ENCODE measurements around the gene IGFBP2.
"Not testable (repeated sequence)": the region's sequence is repeated elsewhere in the genome, so short reads cannot be mapped to it uniquely, and the experiment has no call there.

The IGFBP2 gene

GRCh38 chr2:216632952-216633615 lies at the start of gene IGFBP2:
IGFBP2 (plus strand) TSS chr2:216633420; CDS start chr2:216633524, 104 bp downstream.
- no peak for FAIRE-seq

GRCh38 chr2:216583606-216584005 lies 49.6 kb upstream of the IGFBP2 start:
- FAIRE-seq: no peak

- no peak for FAIRE-seq
These were observed 49.1 kb upstream of the IGFBP2 start for GRCh38 chr2:216584112-216584511.

GRCh38 chr2:216585441-216585840 lies 47.8 kb upstream of the IGFBP2 start:
- FAIRE-seq: no peak

- FAIRE-seq: no peak
These were observed 44.1 kb upstream of the IGFBP2 start for GRCh38 chr2:216588861-216589710.

- FAIRE-seq: no peak
These were observed 43.4 kb upstream of the IGFBP2 start for GRCh38 chr2:216589791-216590190.

- FAIRE-seq: no peak
These were observed 42.4 kb upstream of the IGFBP2 start for GRCh38 chr2:216590780-216591179.

- FAIRE-seq: no peak
These were observed 41.7 kb upstream of the IGFBP2 start for GRCh38 chr2:216591480-216591879.

GRCh38 chr2:216594081-216594480 lies 39.1 kb upstream of the IGFBP2 start:
- no peak for FAIRE-seq

GRCh38 chr2:216596236-216596979 lies 36.8 kb upstream of the IGFBP2 start:
- FAIRE-seq: no peak

GRCh38 chr2:216596980-216597509 lies 36.2 kb upstream of the IGFBP2 start:
- FAIRE-seq: no peak

- not testable (repeated sequence) for FAIRE-seq
These were observed 35.4 kb upstream of the IGFBP2 start for GRCh38 chr2:216597825-216598224.

- FAIRE-seq: no peak
These were observed 31.4 kb upstream of the IGFBP2 start for GRCh38 chr2:216601632-216602409.

GRCh38 chr2:216603010-216603883 lies 30.0 kb upstream of the IGFBP2 start:
- no peak for FAIRE-seq

- no peak for FAIRE-seq
These were observed 29.4 kb upstream of the IGFBP2 start for GRCh38 chr2:216603884-216604245.

- FAIRE-seq: no peak
These were observed 28.8 kb upstream of the IGFBP2 start for GRCh38 chr2:216604458-216604857.

- FAIRE-seq: no peak
These were observed 26.5 kb upstream of the IGFBP2 start for GRCh38 chr2:216606551-216607276.

- no peak for FAIRE-seq
These were observed 26.0 kb upstream of the IGFBP2 start for GRCh38 chr2:216607277-216607560.

- no peak for FAIRE-seq
These were observed 24.7 kb upstream of the IGFBP2 start for GRCh38 chr2:216608525-216608924.

GRCh38 chr2:216615298-216616082 lies 17.7 kb upstream of the IGFBP2 start:
- FAIRE-seq: no peak
